LoVo (cell line): Measurements from ENCODE around the gene PCNX2.
"Not testable (repeated sequence)": the region's sequence is repeated elsewhere in the genome, so short reads cannot be mapped to it uniquely, and the experiment has no call there.

Experiments used
- DNase-seq: peaks from one replicate; pipeline ENCODE4 v3.0.0-alpha.2; 2016; ENCODE audit warnings: low spot score

Gene PCNX2

DNA sequence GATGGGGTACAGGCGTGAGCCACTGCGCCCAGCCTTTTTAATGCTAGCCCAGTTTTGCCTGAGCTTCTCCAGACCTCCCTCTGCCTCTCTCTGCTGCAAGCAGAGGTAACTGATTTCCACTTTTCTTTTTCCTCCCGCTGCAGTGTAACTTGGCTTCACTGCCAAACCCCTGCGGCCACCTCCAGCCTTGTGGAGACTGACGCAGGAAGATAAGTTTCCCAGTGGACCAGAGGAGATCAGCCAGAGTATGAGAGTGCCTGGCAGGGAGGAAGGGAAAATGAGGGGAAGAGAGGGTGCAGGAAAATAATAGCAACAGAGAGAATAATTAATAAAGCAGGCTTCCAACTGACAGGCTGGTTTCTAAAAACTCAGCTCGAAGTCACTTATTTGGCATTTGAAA lies 143.7 kb downstream of the PCNX2 start:
- DNase-seq: no peak

GRCh38 chr1:233144434-233144833 lies 151.1 kb downstream of the PCNX2 start:
- no peak for DNase-seq

DNA sequence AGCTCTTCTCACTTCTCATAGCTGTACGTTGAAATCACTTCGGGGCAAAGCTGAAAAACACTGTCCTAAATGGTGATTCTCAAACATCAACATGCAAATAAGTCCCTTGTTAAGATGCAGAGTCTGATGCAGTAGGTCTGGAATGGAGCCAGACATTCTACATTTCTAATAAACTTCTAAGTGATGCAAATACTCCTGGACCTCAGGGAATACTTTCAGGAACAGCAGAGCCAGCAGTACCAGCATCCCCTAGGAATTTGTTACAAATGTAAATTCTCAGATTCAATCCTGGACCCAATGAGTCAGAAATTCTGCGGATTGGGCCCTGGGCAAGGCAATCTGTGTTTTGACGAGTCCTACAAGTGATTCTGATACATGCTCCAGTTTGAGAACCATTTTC lies 152.3 kb downstream of the PCNX2 start:
- DNase-seq: no peak

- no peak for DNase-seq
These were observed 154.6 kb downstream of the PCNX2 start for GRCh38 chr1:233140974-233141373.

DNA sequence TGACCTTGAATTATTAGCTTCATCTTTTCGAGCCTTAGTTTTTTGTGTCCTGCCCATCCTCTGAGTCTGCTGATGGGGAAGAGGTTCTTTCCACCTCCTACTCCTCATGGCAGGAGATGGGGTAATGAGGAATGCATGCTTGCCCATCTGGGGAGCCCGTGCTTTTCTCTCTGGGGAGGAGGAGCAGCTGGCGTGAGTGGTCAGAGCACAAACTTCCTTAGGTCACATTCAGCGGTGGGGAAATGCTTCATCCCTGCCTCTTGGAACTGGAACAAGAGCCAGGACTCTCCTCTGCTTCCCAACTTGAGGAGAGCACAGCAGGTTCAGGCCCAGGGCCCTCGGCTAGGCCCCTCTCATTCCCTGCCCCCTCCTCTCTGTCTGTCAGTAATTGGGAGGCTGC lies 155.0 kb downstream of the PCNX2 start:
- no peak for DNase-seq

GRCh38 chr1:233138788-233139585 lies 156.5 kb downstream of the PCNX2 start:
- DNase-seq: no peak

GRCh38 chr1:233135833-233136232 lies 159.7 kb downstream of the PCNX2 start:
- no peak for DNase-seq

- DNase-seq: no peak
These were observed 163.1 kb downstream of the PCNX2 start for GRCh38 chr1:233132445-233132844.

DNA sequence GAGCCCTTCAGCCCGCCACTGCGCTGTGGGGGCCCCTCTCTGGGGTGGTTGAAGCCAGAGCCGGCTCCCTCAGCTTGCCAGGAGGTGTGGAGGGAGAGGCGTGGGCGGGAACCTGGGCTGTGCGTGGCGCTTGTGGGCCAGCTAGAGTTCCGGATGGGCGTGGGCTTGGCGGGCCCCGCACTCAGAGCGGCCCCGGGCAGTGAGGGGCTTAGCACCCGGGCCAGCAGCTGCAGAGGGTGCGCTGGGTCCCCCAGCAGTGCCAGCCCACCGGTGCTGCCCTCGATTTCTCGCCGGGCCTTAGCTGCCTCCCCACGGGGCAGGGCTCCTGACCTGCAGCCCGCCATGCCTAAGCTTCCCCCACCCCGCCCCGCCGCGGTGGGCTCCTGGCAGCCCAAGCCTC lies 166.5 kb downstream of the PCNX2 start:
- not testable (repeated sequence) for DNase-seq

- DNase-seq: no peak
These were observed 168.4 kb downstream of the PCNX2 start for GRCh38 chr1:233127157-233127556.

DNA sequence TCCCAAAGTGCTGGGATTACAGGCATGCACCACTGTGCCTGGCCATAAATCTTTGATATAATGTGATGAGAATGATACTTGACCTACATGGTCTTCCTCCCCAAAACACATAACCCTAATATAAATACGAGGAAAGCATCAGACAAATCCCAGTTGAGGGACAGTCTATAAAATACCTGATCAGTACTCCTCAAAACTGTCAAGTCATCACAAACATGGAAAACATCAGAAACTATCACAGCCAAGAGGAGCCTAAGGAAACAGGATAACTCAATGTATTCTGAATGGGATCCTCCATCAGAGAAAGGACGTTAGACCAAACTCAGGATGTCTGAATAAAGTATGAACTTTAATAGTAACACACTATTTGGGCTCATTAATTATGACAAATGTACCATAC lies 172.7 kb downstream of the PCNX2 start:
- DNase-seq: no peak

DNA sequence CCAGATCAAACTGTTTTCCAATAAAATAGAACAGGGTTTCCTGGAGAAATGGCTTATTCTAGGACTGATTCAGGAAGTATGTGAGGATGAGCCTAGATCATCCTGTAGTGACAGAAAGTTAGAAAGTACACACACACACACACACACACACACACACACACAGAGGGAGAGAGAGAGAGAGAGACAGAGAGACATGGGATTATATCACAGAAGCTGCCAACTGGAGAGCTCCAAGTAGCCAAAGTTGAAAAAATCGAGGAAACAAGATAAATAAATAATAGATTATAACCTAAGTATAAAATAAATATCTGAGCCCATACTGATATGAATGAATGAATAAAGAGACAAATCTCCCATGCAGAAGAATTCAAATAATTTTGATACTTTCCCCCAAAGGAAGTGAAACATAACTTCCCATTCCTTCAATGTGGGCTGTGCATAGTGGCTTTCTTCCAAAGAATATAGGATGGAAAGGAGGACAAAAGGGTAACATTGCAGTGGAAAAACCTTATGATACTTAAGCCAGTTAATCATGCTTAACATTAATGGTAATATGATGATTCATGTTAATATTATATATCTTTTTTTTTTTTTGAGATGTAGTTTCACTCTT lies 173.5 kb downstream of the PCNX2 start:
- DNase-seq: no peak

- no peak for DNase-seq
These were observed 180.7 kb downstream of the PCNX2 start for GRCh38 chr1:233114860-233115259.

GRCh38 chr1:233114159-233114558 lies 181.4 kb downstream of the PCNX2 start:
- DNase-seq: peak; percentile 3

- DNase-seq: peak; percentile 87
These were observed 182.3 kb downstream of the PCNX2 start for GRCh38 chr1:233113009-233113879.

DNA sequence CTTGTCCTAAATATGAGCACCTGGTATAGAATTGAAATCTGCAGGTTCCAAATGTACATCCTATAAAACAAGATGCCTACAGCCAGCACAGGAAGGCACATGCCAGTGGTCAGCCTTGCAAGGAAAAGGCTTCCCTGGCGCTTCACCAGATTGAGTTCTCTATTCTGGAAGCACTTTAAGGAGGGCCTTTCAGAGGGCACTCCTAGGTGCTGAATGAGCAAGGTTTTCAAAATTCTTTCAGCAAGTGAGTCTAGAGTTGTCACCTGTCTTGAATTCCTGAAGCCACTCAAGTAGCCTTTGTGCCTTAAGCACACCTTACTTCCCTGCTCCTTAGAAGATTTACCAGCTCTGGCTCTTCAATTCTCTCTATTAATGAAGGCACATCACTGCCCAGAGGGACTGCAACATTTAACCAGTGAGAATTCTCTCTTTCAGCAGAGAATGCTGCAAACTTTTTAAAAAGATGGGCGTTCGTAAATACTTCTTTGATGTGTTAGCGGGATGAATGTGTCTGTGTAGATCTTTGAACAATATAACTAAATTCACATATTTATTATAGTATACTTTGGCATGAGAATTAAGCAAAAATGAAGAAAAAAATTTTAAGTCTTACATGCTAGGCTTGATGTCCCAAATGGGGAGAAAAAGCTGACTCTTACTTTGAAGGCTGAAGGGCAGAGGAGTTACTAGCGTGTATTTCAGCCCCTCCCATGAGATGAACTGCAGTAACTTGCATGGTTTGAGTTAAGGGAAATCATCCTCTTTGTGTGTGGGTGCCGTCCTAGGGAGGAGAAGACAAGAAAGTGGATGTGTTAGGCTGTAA lies 183.1 kb downstream of the PCNX2 start:
- no peak for DNase-seq

DNA sequence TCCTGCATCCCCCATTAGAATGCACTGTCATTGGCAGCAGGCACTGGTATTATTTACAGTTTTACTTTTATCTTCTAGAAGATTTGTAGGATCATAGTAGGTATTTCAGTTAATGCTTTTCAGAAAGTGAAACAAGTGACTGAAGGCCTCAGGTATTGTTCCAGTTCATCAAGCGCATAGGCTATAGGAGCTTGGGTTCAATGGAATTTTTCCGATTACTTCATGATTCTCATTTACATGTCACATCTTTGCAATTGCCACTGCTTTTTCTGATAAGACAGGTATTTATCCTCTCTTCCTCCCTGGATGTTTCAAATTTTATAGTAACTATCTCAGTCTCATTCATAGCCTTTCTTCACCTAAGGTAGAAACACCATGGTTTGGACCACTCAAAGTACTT lies 183.8 kb downstream of the PCNX2 start:
- DNase-seq: no peak

DNA sequence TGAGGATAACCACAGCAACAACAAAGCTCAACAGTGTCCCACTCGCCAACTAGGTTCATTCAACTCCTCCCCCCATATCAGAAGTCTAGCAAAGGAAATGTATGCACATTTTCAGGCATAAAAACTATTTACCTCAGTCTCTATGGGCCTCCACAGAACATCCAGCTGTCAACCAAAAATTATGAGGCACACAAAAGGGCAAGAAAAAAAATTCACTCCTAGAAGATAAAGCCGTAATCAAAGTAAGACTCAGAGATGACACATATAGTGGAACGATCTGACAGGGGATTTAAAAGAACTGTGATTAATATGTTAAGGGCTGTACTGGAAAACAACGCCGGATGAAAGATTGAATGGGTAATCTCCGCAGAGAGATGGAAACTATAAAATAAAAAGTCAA lies 186.4 kb downstream of the PCNX2 start:
- DNase-seq: no peak

DNA sequence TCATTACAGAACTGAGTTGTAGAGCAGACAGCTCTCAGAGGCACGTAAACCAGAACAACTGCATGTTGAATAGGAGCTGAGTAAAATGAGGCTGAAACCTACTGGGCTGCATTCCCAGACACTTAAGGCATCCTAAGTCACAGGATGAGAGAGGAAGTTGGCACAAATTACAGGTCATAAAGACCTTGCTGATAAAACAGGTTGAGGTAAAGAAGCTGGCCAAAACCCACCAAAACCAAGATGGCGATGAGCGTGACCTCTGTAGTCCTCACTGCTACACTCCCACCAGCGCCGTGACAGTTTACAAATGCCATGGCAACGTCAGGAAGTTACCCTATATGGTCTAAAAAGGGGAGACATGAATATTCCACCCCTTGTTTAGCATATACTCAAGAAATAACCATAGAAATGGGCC lies 187.8 kb downstream of the PCNX2 start:
- not testable (repeated sequence) for DNase-seq

DNA sequence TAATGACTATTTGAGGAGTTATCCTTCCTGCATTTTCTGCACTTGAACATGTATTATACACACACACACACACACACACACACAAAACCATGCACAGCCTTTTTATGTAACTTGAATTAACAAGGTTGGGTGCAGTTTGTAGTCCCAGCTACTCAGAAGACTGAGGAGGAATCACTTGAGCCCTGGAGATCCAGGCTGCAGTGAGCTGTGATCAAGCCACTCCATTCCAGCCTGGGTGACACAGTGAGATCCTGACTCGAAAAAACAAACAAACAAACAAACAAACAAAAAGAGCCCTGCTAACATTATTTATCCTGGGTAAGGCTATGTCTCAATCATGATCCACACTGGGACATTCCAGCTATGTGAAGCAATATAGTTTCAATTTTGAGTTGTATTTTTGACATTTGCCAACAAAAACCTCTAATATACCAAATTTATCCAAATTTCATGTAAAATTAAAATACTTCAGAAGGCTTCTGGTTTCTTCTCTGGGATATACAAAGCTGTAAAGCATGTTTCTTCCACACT lies 188.3 kb downstream of the PCNX2 start:
- DNase-seq: no peak

DNA sequence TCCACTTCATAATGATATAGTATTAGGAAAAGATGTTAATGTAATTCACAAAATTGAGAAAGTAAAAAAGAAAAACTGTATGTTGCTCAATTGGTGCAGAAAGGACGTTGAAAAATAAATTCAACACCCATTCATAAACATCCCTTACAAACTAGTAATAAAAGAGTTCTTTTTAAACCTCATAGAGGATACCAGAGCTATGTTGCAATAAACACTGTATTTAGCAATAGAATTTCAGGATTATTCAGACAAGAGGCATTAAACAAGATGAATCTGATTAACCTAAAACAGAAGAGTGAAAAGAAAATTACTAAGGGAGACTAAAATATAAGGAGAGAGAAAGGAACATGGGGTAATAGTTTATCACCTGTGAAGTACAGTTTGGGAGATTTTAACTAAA lies 190.3 kb downstream of the PCNX2 start:
- DNase-seq: no peak

DNA sequence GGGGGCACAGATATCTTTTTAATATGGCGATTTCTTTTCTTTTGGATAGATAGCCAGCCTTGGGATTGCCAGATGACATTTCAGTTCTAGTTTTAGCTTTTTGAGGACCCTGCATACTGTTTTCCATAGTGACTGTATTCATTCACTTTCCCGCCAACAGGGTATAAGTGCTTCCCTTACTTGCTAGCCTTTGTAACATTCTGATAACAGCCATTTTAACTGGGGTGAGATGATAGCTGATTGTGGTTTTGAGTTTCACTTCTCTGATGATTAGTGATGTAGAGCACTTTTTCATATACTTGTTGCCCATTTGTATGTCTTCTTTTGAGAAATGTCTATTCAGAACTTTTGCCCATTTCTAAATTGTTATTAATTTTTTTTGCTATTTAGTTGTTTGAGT lies 193.2 kb downstream of the PCNX2 start:
- no peak for DNase-seq
